CD4-positive, alpha-beta T cell treated with Interleukin-4 for 1 hour (primary cell): Measurements from ENCODE around the gene NIT2.

Experiments
- DNase-seq, 2 donors: peaks; one replicate each; pipeline ENCODE4 v3.0.0-alpha.2; 2020 to 2022

The NIT2 gene

GRCh38 chr3:100399341-100400071 is 64.9 kb downstream of the NIT2 start:
- DNase-seq, result no peak

GRCh38 chr3:100400419-100400779 is 65.8 kb downstream of the NIT2 start:
- DNase-seq, result peak; percentile 17 to 29

GRCh38 chr3:100400780-100401673 is 66.5 kb downstream of the NIT2 start, which contains the start of the genes LNP1 and TOMM70:
Gene LNP1 (plus strand): TSS chr3:100401539. CDS start chr3:100429730, 28,191 bp downstream.
Gene TOMM70 (minus strand): TSS chr3:100401089. CDS start chr3:100400949, 140 bp downstream.
- DNase-seq, result peak; percentile 93 to 94

DNA sequence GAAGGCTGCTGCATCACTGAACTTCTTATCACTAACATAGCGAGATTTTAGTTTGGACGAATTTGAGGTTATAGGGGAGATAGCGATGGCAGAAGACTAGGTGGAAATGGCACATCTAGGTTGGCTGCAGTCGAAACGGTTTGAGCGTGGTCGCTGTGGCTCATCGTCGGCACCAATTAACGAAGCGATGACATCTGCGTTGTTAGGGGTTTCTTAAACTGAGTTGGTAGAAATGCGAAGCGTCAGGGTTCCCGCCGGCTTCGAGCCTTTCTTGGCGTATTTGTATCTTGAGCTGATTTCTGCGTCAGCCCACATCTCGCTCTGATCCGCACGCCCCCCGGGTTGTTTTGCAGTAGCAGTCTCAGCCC is 67.1 kb downstream of the NIT2 start:
- peak in 1 of 2 donors; percentile 43 for DNase-seq

DNA sequence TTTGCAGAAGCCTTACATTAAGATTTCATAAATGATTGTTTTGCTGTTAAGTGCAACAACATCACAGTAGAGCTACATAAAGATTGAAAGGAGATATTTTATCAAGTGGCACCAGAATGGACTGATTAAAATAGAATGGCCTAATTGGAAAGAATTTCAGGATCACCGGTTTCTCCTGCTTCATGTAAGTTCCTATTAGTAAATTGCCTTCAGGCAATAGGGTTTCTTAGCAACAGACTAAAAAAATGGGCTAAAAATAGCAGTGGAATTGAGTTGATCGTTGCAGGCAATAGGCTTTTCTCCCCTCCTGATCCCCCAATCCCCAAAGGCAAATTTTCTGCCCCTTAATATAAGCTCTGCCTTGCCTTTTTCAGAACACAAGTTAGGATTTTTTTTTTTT is 67.7 kb downstream of the NIT2 start:
- DNase-seq, result no peak

DNA sequence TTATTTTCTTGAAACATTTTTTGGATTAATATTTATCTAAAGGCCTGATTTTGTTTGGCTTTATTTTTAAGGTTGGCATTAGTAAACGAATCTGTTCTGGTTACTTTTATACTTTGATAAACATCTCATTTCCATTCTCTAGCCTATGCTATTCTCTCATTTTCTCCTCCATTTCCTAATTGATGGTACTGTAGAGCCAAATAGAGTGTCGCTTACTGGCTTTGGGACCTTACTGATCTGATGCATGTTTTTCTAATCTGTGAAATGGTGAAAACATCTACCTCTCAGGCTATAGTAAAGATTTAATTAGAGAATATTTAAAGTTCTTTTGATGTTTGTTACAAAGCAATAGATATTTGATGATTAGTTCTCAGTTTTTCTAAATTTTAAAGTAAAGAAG is 68.3 kb downstream of the NIT2 start:
- no peak for DNase-seq

GRCh38 chr3:100403362-100404249 is 69.0 kb downstream of the NIT2 start:
- DNase-seq, result no peak

DNA sequence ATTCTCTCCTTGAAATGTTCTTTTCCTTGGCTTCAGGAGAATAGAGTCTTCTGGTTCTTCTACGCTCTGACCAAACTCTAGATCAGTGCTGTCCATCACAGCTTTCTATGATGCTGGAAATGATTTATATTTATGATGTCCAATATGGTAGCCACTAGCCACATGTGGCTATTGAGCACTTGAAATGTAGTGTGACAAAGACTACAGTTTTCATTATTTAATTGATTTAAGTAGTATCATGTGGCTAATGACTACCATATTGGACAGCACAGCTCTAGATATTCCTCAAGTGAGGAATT is 69.6 kb downstream of the NIT2 start:
- no peak for DNase-seq

DNA sequence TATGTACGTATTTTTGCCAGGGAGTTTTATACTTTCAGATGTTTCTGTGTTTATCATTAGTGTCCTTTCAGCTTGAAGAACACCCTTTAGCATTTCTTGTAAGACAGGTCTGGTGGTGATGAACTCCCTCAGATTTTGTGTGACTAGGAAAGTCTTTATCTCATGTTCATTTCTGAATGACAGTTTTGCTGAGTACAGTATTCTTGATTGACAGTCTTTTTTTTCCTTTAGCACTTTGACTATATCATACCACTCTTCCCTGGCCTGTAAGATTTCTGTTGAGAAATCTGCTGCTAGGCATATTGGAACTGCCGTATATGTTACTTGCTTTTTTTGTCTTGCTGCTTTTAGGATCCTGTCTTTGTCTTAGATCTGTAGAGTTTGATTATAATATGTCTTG is 72.6 kb downstream of the NIT2 start:
- DNase-seq, result no peak

- DNase-seq, result no peak
Measured at GRCh38 chr3:100407977-100408532, 73.5 kb downstream of the NIT2 start.
